GM06990 (cell line): ENCODE measurements around the gene SIRT3.

ENCODE experiments used
- DNase-seq: peaks from one replicate; pipeline ENCODE4 v3.0.0-alpha.2; 2011; ENCODE audit not compliant: insufficient read length; ENCODE audit errors: extremely low read depth
- H3K27me3 ChIP-seq: replicated peaks from 2 replicates; pipeline ENCODE4 v1.6.0; 2011; ENCODE audit warnings: low read length; ENCODE audit not compliant: control insufficient read depth, insufficient read depth
- H3K36me3 ChIP-seq: 2 replicates; pipeline ENCODE4 v1.5.1; 2011; ENCODE audit warnings: low read length; ENCODE audit not compliant: control insufficient read depth, insufficient read depth
- H3K4me3 ChIP-seq: replicated peaks from 2 replicates; pipeline ENCODE4 v1.5.1; 2011; ENCODE audit warnings: low read depth, mild to moderate bottlenecking, control low read depth, low read length
- TF ChIP-seq, protein P1 (sequence below): IDR thresholded peaks from 2 replicates; pipeline ENCODE4 v1.5.1; 2011; ENCODE audit warnings: low read length, control low read depth, mild to moderate bottlenecking, inconsistent platforms; ENCODE audit not compliant: insufficient read depth, poor library complexity, severe bottlenecking

The SIRT3 gene

DNA sequence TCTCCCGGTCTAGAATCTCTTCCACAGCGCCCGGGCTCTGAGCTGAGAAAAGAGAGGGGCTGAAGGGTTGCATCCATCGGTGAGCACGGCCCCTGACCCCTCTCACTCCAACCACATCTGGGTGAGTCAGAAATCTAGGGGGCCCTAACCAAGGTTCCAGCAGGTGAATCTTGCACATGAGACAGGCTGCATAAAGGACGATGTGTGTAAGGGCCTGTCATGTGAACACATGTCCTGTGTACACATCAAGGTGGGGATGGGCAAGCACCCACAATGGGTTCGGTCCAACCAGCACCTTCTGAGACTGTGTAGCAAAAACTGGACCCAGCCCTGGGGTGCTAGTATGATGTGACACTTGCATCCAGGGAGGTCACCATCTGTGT, 30.1 kb downstream of the SIRT3 start:
- Histone ChIP-seq H3K4me3 (peak overlapping the region; percentile 96), H3K36me3 (peaks cover 38% of the 10 kb centered on the region), H3K27me3 (no peaks in the 10 kb centered on the region)
- DNase-seq = no peak
- TF ChIP-seq, protein P1, sequence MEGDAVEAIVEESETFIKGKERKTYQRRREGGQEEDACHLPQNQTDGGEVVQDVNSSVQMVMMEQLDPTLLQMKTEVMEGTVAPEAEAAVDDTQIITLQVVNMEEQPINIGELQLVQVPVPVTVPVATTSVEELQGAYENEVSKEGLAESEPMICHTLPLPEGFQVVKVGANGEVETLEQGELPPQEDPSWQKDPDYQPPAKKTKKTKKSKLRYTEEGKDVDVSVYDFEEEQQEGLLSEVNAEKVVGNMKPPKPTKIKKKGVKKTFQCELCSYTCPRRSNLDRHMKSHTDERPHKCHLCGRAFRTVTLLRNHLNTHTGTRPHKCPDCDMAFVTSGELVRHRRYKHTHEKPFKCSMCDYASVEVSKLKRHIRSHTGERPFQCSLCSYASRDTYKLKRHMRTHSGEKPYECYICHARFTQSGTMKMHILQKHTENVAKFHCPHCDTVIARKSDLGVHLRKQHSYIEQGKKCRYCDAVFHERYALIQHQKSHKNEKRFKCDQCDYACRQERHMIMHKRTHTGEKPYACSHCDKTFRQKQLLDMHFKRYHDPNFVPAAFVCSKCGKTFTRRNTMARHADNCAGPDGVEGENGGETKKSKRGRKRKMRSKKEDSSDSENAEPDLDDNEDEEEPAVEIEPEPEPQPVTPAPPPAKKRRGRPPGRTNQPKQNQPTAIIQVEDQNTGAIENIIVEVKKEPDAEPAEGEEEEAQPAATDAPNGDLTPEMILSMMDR = no peak

DNA sequence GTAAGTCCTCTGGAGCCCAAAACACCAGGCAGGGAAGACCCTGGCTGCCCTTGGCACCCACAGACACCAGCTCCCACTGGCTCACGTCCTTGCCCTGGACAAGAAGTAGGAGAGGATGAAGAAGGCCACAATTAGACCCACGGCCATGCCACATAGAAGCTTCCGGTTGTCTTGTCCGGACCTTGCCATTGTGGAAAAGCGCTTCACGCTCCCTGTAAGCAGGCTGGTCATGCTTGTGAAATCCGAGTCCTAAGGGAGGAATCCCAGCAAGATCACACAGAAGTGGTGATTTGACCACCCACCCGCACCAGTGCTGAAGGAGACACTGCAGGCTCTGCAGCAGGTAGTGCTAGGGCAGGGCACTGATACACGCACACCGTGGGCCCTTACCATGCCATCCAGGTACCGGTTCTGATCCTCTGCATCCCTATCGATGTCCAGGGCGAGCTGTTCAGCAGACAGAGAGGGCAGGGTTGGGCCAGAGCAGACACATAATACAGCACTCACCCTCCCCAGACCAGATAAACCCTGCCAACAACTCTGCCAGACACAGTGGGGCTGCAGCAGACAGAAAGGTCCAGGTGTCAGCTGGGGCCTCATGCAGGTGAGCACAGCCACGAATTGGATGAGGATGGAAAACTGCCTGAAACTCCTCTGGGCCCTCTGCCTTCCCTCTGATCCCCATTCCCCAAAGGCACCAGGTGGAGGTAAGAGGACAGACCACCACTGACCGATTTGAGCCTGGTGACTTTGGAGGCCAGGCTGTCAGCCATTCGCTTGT, 30.7 kb downstream of the SIRT3 start:
- Histone ChIP-seq H3K27me3 (no peaks in the 10 kb centered on the region), H3K36me3 (peaks cover 34% of the 10 kb centered on the region), H3K4me3 (peak overlapping the region; percentile 96)
- TF ChIP-seq, protein P1 = no peak
- no peak for DNase-seq

DNA sequence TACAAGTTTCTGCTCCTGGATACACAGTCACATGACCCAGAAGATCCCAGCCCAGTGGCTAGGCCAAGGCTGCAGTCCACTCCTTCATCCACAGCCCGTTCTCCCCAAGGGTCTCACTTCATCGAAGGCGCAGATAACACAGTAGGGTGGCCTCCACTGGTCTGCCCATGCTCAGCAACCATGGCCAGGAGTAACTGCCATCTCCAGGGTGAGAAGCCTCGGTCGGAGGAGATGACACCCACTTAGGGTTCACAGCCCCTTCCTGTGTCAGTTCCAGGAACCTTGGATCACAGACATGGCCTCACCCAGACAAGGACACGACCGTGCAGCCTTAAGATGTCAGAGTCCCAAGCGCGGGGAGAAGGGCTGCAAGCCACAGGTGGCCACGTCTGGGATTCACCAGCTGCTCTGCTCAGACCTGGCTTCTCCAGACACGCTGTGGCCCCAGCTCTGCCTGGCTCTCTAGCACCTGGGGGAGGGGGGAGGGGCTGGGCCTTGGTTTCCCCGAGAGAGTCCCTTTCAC, 31.5 kb downstream of the SIRT3 start:
- H3K27me3 ChIP-seq = no peaks in the 10 kb centered on the region
- TF ChIP-seq, protein P1 = no peak
- H3K4me3 ChIP-seq = no peak overlapping the region
- no peak for DNase-seq
- peaks cover 27% of the 10 kb centered on the region for H3K36me3 ChIP-seq

DNA sequence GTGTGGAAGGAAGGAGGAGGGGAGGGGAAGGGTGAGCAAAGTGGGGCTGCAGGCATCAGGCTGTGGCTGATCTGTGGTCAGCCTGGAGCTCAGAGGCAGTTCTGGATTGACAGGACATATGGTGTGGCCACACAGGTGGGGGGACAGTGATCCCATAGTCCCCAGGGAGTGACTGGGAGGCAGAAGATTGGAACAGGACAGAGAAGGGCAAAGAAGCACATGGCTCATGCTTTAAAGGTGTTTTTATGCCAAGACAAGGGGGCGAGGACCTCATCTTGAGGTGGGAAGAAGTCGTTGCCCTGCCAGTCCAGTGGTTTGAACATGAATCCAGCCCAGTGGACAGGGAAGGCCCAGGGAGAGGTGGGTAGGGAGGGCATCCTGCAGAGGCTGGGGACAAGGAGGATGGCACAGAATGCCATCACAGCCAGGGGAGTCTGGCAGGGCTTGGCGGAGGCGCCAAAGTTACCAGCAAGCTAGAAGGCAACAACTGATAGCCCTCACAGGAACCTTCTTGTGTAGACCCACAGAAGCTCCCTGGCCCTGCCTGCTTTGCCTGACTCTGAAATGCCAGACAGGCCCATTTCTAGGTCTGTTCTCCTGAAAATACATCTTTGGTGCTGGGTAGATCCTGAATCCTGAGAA, 32.1 kb downstream of the SIRT3 start:
- peaks cover 27% of the 10 kb centered on the region for H3K36me3 ChIP-seq
- TF ChIP-seq, protein P1 = no peak
- DNase-seq = no peak

DNA sequence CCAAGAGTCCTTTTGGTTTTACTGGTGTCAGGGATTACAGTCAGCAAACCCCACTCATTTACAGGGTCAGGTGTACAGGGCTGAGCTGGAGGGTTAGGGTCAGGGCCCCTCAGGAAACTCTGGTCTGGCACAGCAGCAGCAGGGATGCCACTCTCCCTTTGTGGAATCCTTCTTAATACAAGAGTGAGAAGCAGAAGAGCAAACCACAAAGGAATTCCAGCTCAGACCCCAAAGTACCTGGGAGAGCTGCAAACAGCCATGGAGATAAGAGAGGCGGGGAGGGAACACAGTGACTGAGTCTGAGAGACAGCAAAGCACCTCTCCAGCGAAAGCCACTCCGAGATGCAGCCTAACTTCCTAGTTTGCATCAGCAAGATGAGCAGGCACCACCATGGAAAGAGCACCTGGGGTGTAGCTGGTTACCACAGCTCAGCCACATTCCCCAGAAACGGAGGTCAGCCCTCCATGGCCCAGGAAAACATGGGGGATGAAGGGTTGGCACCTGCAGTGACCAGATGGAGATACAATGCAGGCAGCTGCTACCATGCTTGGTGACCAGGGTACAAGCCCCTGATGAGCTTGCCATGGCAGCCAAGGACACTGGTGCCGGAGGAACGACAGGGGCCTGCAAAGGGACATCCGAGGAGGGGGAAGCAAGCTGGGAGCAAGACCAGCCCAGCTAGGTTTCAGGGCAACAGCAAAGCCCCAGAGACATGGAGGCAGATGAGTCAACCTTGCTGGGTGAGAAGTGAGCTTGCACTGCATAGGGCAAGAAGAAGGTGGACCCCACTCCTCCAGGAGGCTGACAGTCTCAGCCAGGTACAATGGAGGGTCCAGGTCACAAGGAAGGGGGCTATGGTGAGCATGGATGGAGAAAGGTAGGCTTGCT, 32.8 kb downstream of the SIRT3 start:
- no peak for DNase-seq
- H3K4me3 ChIP-seq = no peak overlapping the region
- TF ChIP-seq, protein P1 = no peak
- H3K36me3 ChIP-seq = peaks cover 27% of the 10 kb centered on the region
- no peaks in the 10 kb centered on the region for H3K27me3 ChIP-seq

More for the DNA sequence above, 32.1 kb downstream of the SIRT3 start:
- Histone ChIP-seq H3K4me3 (no peak overlapping the region), H3K27me3 (no peaks in the 10 kb centered on the region)
